Choroid plexus epithelial cell (primary cell): ENCODE data around the gene NUP88.
"Not testable (repeated sequence)": the region's sequence is repeated elsewhere in the genome, so short reads cannot be mapped to it uniquely, and the experiment has no call there.

Experiments used
- DNase-seq: peaks from one replicate; pipeline ENCODE4 v3.0.0-alpha.2; 2010; ENCODE audit warnings: low read depth
- H3K4me3 ChIP-seq: 2 replicates; pipeline ENCODE4 v1.5.1; 2011; ENCODE audit warnings: low read depth, mild to moderate bottlenecking, control low read depth, low read length, moderate library complexity
- CTCF ChIP-seq: conservative IDR thresholded peaks from 2 replicates; pipeline ENCODE4 v1.5.1; 2011; ENCODE audit warnings: low read depth, mild to moderate bottlenecking, control low read depth, inconsistent platforms, low read length, moderate library complexity

Gene NUP88

GRCh38 chr17:5444209-5444608, 24.7 kb upstream of the NUP88 start:
- no peak for DNase-seq
- no peak overlapping the region for H3K4me3 ChIP-seq
- no peak for TF ChIP-seq CTCF

- no peak for DNase-seq
- no peak overlapping the region for H3K4me3 ChIP-seq
- no peak for TF ChIP-seq CTCF
Measured at GRCh38 chr17:5443728-5444127, 24.3 kb upstream of the NUP88 start.

GRCh38 chr17:5439446-5439764, 19.9 kb upstream of the NUP88 start:
- no peak for TF ChIP-seq CTCF
- H3K4me3 ChIP-seq, result peak overlapping the region; percentile 37
- no peak for DNase-seq

DNA sequence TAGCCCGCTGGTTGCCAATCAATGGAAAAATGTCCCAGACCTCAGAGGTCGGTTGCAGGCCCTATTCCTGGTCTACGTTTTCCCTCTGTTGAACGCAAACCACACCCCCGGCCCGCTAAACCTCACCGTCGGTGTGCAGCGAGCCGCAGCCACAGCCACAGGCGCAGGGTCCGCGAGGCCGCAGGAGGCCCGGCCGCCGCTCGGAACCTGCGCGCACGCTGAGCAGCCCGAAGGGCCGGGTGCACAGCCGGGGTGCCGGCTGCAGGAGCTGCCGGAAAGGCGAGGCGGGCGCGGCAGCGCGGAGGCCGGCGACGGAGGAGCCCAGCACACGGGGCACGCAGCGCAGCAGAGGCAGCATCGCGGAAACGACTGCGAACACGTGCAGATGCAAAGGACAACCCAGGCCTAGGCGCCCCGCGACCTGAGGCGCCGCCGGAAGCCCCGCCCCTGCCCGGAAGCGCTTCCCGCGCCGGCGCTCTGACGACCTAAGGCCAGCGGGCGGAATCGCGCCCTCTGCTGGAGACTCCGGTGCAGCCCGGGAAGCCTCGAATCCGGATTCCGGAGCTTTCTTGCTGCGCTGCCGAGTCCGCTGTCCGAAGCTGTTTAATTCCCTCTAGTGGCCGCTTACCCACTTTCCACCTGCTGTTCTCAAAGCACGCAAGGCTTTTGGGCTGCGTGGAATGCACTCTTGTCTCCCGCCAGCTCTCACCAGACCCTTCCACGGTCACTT, 19.4 kb upstream of the NUP88 start, which contains the start of gene C1QBP:
Gene C1QBP, minus strand, starts transcription at position 440 of the 730 bp plus-strand sequence. Its CDS starts 82 bp downstream, at position 358.
- H3K4me3 ChIP-seq, result peak within 1 kb of the TSS; percentile 83
- peak; percentile 87 for TF ChIP-seq CTCF
- peak; percentile 95 for DNase-seq

DNA sequence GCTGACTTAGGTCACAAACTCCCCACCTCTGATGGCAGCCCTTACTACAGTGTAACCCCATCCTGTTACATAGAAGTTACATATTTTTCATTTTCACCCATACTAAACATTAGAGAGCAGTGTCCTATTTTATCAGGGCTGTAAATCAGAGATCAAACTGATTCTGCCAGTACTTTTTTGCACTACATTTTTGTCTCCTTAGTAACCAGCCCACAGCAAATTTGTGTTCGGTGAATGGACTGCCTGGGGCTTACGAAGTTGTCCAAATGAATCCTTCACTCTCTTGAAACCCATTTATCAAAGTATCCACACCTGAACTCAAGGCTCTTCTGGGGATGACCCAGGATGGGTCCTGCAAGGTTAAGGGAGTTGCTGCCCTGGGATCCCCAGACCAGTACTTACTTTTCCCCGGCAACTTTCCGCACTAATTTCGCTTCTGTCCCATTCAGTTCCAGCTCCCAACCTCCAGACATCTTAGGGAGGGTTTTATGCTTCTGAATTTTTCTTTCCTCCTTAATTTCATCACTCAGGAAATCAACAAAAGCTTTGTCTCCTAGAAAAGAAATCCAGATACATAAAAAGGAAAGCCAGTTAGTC, 18.4 kb upstream of the NUP88 start:
- peak; percentile 43 for DNase-seq
- peak overlapping the region; percentile 83 for H3K4me3 ChIP-seq
- no peak for TF ChIP-seq CTCF

DNA sequence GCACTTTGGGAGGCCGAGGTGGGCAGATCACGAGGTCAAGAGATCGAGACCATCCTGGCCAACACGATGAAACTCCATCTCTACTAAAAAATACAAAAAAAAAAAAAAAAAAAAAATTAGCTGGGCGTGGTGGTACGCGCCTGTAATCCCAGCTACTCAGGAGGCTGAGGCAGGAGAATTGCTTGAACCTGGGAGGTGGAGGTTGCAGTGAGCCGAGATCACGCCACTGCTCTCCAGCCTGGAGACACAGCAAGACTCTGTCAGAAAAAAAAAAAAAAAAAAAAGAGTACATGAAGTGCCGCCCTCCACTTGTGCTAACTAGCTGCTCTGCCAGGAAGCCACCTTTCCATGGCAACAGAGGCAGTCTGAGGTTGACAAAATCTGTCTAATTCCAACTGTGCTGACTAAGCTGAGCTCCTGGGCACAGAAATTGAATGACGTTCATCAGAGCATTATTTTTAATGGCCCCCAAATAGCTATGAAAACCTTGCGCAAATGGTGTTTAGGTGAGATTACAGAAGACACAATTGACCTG, 16.4 kb upstream of the NUP88 start:
- not testable (repeated sequence) for DNase-seq, H3K4me3 ChIP-seq

DNA sequence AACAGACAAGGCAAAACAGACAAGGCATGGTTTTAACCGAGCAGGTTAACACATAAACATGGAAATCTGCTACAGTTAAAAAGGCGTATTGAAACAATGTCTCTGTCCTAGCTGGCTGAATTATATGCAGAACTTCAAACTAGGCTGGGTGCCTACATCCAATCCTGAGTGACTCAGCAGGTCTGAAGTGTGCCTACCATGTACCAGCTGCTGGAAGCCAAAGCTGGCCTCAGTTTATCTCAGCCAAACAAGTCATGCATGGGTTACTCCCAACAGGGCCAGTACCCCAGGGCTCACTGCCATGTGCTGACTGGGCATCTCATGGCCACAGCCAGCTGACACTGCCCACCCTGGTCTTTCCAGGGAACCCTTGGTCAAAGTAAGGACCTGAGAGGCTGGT, 15.5 kb upstream of the NUP88 start:
- no peak overlapping the region for H3K4me3 ChIP-seq
- no peak for TF ChIP-seq CTCF
- no peak for DNase-seq
